Common myeloid progenitor, CD34-positive (primary cell): ENCODE data around the gene SYTL5.

Source experiments
- CTCF ChIA-PET: fragments of 350-600 bp; sonication (Branson Sonifier 250); formaldehyde crosslinking; loops from one replicate; lab custom pipeline; 2021; ENCODE audit warnings: antibody characterized with exemption; lab: Charles Lee
- POLR2A ChIA-PET: fragments of 350-600 bp; sonication (Branson Sonifier 250); formaldehyde crosslinking; loops from one replicate; lab custom pipeline; 2021; ENCODE audit warnings: antibody characterized with exemption; lab: Charles Lee
- DNase-seq, 3 donors: peaks; one replicate each; pipeline versions ENCODE4 v3.0.0 to v3.0.0-alpha.2; 2013
- H3K27ac ChIP-seq, 2 experiments: 1 replicate in 1 of 2; 2 replicates in 1 of 2; pipeline ENCODE4 v1.7.0; 2013; ENCODE audit warnings: inconsistent platforms in 2 of 2, low read length in 2 of 2, mild to moderate bottlenecking in 2 of 2, low read depth in 1 of 2, moderate library complexity in 1 of 2; ENCODE audit not compliant: severe bottlenecking in 2 of 2, insufficient read depth in 1 of 2, poor library complexity in 1 of 2
- H3K27me3 ChIP-seq, 5 experiments: replicated peaks in 2 of 5; 1 replicate in 3 of 5; 2 replicates in 2 of 5; pipeline versions ENCODE4 v1.6.1 to v1.7.0; 2013; ENCODE audit warnings: low read length in 4 of 5, mild to moderate bottlenecking in 2 of 5, moderate library complexity in 2 of 5, inconsistent platforms in 1 of 5; ENCODE audit not compliant: insufficient read depth in 5 of 5, control insufficient read depth in 4 of 5
- H3K36me3 ChIP-seq, 4 experiments: 1 replicate in 2 of 4; 2 replicates in 2 of 4; pipeline versions ENCODE4 v1.6.1 to v1.7.0; 2013; ENCODE audit warnings: low read length in 3 of 4, control low read depth in 1 of 4, mild to moderate bottlenecking in 1 of 4; ENCODE audit not compliant: control insufficient read depth in 4 of 4, insufficient read depth in 4 of 4
- H3K4me1 ChIP-seq, 4 experiments: 1 replicate in 3 of 4; 2 replicates in 1 of 4; pipeline versions ENCODE4 v1.6.1 to v1.7.1; 2013; ENCODE audit warnings: low read length in 3 of 4, mild to moderate bottlenecking in 3 of 4, control low read depth in 1 of 4, inconsistent platforms in 1 of 4, moderate library complexity in 1 of 4; ENCODE audit not compliant: control insufficient read depth in 4 of 4, insufficient read depth in 4 of 4; ENCODE audit errors: control extremely low read depth in 1 of 4
- H3K4me3 ChIP-seq, 7 experiments: 1 replicate in 4 of 7; 2 replicates in 3 of 7; pipeline versions ENCODE4 v1.5.1 to v1.7.0; 2013; ENCODE audit warnings: mild to moderate bottlenecking in 7 of 7, low read length in 6 of 7, moderate library complexity in 6 of 7, inconsistent platforms in 2 of 7, low read depth in 2 of 7, control low read depth in 1 of 7; ENCODE audit not compliant: insufficient read depth in 4 of 7, control insufficient read depth in 1 of 7; ENCODE audit errors: extremely low read depth in 1 of 7
- H3K9me3 ChIP-seq, 5 experiments: 1 replicate in 4 of 5; 2 replicates in 1 of 5; pipeline versions ENCODE4 v1.6.1 to v1.7.1; 2013; ENCODE audit warnings: low read length in 4 of 5, mild to moderate bottlenecking in 2 of 5, inconsistent platforms in 1 of 5, low read depth in 1 of 5, moderate library complexity in 1 of 5; ENCODE audit not compliant: control insufficient read depth in 4 of 5, insufficient read depth in 2 of 5; ENCODE audit errors: control extremely low read depth in 1 of 5
- WGBS: methylation state at CpG from one replicate; pipeline ENCODE4 v1.1.5; 2013; ENCODE audit not compliant: insufficient coverage; 5-methylcytosine and 5-hydroxymethylcytosine counted together

The SYTL5 gene

DNA sequence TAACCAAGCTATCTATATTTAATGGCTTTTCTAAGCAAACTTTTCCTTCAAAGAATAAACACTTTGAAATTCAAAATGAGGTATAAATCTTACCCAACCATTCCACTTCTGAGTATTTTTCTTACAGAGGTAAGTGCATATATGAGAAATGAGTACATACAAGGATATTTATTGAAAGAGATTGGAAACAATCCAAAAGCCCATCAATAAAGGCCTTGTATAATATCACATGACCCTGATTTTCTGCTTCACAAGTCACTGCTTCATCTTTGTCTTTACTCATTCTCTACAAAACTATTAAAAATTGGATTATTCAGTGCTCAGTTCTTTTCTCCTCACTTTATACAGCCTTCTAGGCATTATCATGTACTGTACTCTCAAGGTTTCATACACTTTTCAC lies 123.0 kb downstream of the SYTL5 start:
- POLR2A ChIA-PET = no interaction called here
- H3K27ac ChIP-seq = no peak overlapping the region

DNA sequence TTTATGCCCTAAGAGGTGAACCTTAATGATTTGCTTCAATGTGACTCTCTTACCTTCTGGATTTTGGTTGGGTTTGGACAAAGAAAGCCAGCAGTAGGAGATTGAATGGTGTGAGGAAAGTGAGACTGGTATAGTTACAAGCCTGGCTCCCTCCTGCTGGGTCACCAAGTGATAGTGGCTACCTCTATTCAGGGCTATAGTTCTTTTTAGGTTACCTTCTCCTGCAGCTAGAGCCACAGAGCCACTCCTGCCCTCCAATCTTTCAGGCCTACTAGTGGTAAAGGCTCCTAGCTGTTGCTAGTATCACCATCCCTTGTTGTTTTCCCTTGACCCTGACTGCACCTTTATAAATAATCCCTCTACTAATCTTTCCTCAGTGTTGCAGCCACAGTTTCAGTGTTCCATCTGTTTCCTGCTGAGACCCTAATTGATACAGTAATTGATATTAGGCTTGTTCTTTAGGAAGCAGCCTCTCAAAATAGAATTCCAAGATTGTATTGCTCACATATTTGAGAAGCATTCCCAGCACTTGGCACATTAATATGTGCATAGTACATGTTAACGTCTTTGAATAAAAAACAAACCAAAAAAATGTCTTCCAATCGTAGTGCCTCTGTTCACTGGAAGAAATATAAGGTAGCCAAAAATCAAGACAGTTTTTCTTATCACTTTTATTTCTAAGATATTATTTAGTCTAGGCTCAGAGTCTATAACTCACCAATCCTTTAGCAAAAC lies 132.0 kb downstream of the SYTL5 start:
- Histone ChIP-seq H3K27me3 (peaks cover 0 to 15% (median 0%) of the 10 kb centered on the region in 5 experiments), H3K4me1 (no peaks in the 10 kb centered on the region), H3K4me3 (no peak overlapping the region), H3K27ac (no peak overlapping the region), H3K9me3 (no peaks in the 10 kb centered on the region), H3K36me3 (no peaks in the 10 kb centered on the region)
- WGBS = no CpG with 5 or more reads among the region's 2 CpGs
- no peak for DNase-seq
- ChIA-PET POLR2A (no interaction called here), CTCF (no interaction called here)

More for the DNA sequence above, 123.0 kb downstream of the SYTL5 start:
- CTCF ChIA-PET = no interaction called here
- Histone ChIP-seq H3K27me3 (no peaks in the 10 kb centered on the region), H3K36me3 (no peaks in the 10 kb centered on the region), H3K4me1 (no peaks in the 10 kb centered on the region), H3K9me3 (no peaks in the 10 kb centered on the region), H3K4me3 (no peak overlapping the region)
- DNase-seq = no peak

DNA sequence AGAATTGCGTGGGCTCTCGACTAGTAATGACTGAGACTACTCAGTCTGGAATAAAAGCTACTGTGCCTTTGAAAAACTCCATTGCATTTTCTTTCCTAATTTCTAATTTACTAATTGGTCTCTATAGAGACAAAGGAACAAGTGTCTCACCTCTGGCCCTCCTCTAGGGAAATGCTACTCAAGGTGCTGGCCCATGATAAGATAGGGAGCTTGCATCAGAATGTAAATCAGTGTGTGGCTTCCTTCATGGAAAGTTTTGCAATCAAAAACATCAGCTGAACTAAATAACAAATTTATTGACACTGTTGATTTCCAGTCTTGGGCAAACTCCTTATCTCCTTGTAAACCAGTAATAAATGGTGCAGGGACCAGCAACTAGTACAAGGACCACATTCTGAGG lies 132.5 kb downstream of the SYTL5 start:
- CTCF ChIA-PET = interaction anchor here (1.1 kb wide), 1 partner anchor 8 kb away, joined by 3 read pairs; no protein-coding TSS in a partner anchor
- no CpG with 5 or more reads among the region's 2 CpGs for WGBS
- Histone ChIP-seq H3K27me3 (peaks cover 0 to 15% (median 0%) of the 10 kb centered on the region in 5 experiments), H3K9me3 (no peaks in the 10 kb centered on the region), H3K4me1 (no peaks in the 10 kb centered on the region), H3K4me3 (no peak overlapping the region), H3K27ac (no peak overlapping the region), H3K36me3 (no peaks in the 10 kb centered on the region)
- peak; percentile 0 to 49 (median 16) for DNase-seq
- POLR2A ChIA-PET = no interaction called here

DNA sequence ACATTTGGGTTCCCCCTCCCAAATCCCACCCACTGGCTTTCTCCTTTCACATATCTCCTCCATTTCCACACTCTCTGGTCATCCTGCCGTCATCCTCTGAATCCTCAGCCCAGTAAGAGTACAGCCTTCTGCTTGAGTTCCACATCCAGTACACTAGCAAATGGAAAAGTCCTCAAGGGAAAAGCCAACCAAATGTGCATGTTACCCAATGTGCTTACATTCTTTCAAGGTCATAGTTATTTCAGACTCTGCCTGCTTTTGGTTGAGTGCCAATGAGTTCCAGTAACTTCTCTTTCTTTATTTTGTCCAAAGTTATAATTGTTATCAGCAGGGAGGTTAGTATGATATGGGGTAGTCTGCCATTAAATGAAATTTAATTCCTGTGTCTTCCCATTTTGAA lies 136.3 kb downstream of the SYTL5 start:
- Histone ChIP-seq H3K4me1 (no peaks in the 10 kb centered on the region), H3K9me3 (no peaks in the 10 kb centered on the region), H3K27me3 (peaks cover 0 to 17% (median 0%) of the 10 kb centered on the region in 5 experiments), H3K4me3 (no peak overlapping the region), H3K36me3 (no peaks in the 10 kb centered on the region), H3K27ac (no peak overlapping the region)
- 83% methylated on average over 1 of the region's 1 CpG for WGBS
- ChIA-PET CTCF (no interaction called here), POLR2A (no interaction called here)
- DNase-seq = no peak

DNA sequence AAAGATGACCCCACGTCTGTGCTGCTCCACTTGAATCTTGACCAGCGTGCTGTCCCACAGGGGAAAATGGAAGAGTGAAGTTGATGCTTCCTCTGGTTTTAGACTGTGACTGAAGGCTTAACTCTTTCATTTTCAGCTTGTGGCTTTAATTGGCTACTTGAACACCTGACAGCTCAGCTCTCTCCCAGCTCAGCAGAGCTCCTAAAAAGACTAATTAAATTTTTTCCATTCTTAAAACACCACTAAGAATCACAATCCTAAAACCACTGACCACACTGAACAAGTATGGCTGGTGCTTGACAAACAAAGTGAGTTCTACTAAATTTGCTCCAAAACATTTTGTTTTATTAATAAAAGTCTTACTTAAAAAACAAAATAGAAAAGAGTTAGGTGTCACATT lies 142.7 kb downstream of the SYTL5 start:
- no peak overlapping the region for H3K27ac ChIP-seq
- H3K4me3 ChIP-seq = no peak overlapping the region
- DNase-seq = no peak
- no peaks in the 10 kb centered on the region for H3K9me3 ChIP-seq
- no peaks in the 10 kb centered on the region for H3K36me3 ChIP-seq
- ChIA-PET CTCF (no interaction called here), POLR2A (no interaction called here)
- no CpG with 5 or more reads among the region's 2 CpGs for WGBS
- no peaks in the 10 kb centered on the region for H3K4me1 ChIP-seq
- peaks cover 0 to 6% (median 0%) of the 10 kb centered on the region in 5 experiments for H3K27me3 ChIP-seq

DNA sequence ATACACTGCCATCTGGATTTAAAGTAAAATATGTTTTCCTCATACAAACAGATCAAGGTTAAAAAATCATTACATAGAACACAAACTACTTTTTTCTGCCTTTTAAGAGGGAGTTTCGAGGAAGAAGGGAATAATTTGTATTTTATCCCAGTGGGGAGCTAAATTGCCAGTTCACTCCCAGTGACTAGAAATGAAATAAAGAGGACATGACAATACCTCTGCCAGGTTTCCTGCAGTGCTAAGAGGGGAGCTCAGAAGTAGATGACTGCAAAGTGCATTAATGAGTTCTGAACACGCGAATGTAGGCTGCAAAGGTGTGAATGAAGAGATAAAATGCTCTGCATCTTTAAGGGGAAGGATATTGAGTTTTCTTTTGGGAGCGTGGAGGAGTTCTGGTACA lies 144.6 kb downstream of the SYTL5 start:
- peaks cover 0 to 9% (median 0%) of the 10 kb centered on the region in 5 experiments for H3K27me3 ChIP-seq
- H3K36me3 ChIP-seq = no peaks in the 10 kb centered on the region
- no peaks in the 10 kb centered on the region for H3K4me1 ChIP-seq
- DNase-seq = no peak
- ChIA-PET POLR2A (no interaction called here), CTCF (interaction anchor here (0.7 kb wide), 1 partner anchor 9 kb away, joined by 3 read pairs; no protein-coding TSS in a partner anchor)
- no peaks in the 10 kb centered on the region for H3K9me3 ChIP-seq
- H3K27ac ChIP-seq = no peak overlapping the region
- 87% methylated on average over 3 of the region's 4 CpGs for WGBS
- no peak overlapping the region for H3K4me3 ChIP-seq

DNA sequence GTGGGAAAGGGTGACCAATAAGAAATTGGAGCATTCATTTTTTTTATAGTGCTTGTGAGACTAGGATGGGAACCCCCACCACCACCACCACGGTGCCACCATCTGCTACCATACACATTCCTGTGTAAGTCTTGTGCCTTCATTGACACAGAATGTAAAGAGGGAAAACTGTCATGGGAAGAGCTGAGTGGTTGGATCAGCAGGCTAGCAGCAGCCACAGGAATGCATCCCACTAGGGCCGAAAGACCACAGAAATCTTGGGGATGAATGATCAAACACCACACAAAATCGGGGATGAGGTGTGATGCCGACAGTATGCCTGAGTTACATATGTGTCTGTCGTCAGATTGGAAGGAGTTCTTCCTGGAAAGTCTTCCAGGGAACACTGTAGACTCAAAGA lies 145.1 kb downstream of the SYTL5 start:
- no peak for DNase-seq
- Histone ChIP-seq H3K27ac (no peak overlapping the region), H3K9me3 (no peaks in the 10 kb centered on the region), H3K4me1 (no peaks in the 10 kb centered on the region), H3K4me3 (no peak overlapping the region), H3K36me3 (no peaks in the 10 kb centered on the region), H3K27me3 (peaks cover 0 to 9% (median 0%) of the 10 kb centered on the region in 5 experiments)
- 80% methylated on average over 3 of the region's 5 CpGs for WGBS
- ChIA-PET CTCF (interaction anchor here (0.7 kb wide), 1 partner anchor 8 kb away, joined by 3 read pairs; no protein-coding TSS in a partner anchor), POLR2A (no interaction called here)
